HL-60 (cell line): ENCODE results near the gene TBC1D5.

Experiments used
- DNase-seq, 2 experiments: peaks; one replicate each; pipeline ENCODE4 v3.0.0-alpha.2; 2010 to 2020; ENCODE audit warnings: low read depth in 1 of 2, low spot score in 1 of 2
- H3K27ac ChIP-seq: fragments of 250-450 bp; sonication (Bioruptor Pico); replicated peaks from 2 replicates; pipeline ENCODE4 v1.5.1; 2020; ENCODE audit warnings: mild to moderate bottlenecking, moderate library complexity
- H3K27me3 ChIP-seq: fragments of 250-450 bp; sonication (Bioruptor Pico); 2 replicates; pipeline ENCODE4 v1.5.1; 2021; ENCODE audit warnings: mild to moderate bottlenecking, moderate library complexity; ENCODE audit not compliant: insufficient read depth, poor library complexity, severe bottlenecking
- H3K4me3 ChIP-seq: replicated peaks from 2 replicates; pipeline ENCODE4 v1.5.1; 2011; ENCODE audit warnings: mild to moderate bottlenecking, control low read depth, low read length; ENCODE audit not compliant: insufficient read depth
- GABPA ChIP-seq: IDR thresholded peaks from 2 replicates; pipeline ENCODE4 v1.6.1; 2012; ENCODE audit warnings: low read depth
- POLR2AphosphoS5 ChIP-seq: IDR thresholded peaks from 2 replicates; pipeline ENCODE4 v1.6.1; 2012; ENCODE audit warnings: low read depth
- SPI1 ChIP-seq: IDR thresholded peaks from 2 replicates; pipeline ENCODE4 v1.6.1; 2012; ENCODE audit warnings: low read depth, mild to moderate bottlenecking, borderline replicate concordance
- TF ChIP-seq, protein P1 (sequence below): IDR thresholded peaks from 2 replicates; pipeline ENCODE4 v1.6.1; 2012; ENCODE audit warnings: low read depth; ENCODE audit not compliant: insufficient replicate concordance
- TF ChIP-seq, protein P2 (sequence below): IDR thresholded peaks from one replicate; pipeline ENCODE4 v1.5.1; 2011; ENCODE audit warnings: low read length, control low read depth, inconsistent platforms; ENCODE audit not compliant: insufficient read depth

The TBC1D5 gene

DNA sequence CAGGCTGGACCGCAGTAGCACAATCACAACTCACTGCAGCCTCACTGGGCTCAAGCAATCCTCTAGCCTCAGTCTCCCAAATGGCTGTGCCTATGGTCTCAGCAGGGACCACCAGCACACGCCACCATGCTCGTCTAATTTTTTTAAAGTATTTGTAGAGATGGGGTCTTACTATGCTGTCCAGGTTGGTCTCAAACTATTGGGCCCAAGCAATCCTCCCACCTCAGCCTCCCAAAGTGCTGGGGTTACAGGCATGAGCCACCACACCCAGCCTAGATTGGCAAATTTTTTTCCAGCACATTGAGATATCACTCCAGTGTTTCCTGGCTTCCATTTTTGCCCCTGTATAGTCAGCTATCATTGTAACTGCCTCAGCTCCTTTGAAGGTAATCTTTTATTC is 18.3 kb downstream of the TBC1D5 start:
- TF ChIP-seq, protein P1, sequence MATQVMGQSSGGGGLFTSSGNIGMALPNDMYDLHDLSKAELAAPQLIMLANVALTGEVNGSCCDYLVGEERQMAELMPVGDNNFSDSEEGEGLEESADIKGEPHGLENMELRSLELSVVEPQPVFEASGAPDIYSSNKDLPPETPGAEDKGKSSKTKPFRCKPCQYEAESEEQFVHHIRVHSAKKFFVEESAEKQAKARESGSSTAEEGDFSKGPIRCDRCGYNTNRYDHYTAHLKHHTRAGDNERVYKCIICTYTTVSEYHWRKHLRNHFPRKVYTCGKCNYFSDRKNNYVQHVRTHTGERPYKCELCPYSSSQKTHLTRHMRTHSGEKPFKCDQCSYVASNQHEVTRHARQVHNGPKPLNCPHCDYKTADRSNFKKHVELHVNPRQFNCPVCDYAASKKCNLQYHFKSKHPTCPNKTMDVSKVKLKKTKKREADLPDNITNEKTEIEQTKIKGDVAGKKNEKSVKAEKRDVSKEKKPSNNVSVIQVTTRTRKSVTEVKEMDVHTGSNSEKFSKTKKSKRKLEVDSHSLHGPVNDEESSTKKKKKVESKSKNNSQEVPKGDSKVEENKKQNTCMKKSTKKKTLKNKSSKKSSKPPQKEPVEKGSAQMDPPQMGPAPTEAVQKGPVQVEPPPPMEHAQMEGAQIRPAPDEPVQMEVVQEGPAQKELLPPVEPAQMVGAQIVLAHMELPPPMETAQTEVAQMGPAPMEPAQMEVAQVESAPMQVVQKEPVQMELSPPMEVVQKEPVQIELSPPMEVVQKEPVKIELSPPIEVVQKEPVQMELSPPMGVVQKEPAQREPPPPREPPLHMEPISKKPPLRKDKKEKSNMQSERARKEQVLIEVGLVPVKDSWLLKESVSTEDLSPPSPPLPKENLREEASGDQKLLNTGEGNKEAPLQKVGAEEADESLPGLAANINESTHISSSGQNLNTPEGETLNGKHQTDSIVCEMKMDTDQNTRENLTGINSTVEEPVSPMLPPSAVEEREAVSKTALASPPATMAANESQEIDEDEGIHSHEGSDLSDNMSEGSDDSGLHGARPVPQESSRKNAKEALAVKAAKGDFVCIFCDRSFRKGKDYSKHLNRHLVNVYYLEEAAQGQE = no peak
- no peak for TF ChIP-seq POLR2AphosphoS5
- TF ChIP-seq, protein P2, sequence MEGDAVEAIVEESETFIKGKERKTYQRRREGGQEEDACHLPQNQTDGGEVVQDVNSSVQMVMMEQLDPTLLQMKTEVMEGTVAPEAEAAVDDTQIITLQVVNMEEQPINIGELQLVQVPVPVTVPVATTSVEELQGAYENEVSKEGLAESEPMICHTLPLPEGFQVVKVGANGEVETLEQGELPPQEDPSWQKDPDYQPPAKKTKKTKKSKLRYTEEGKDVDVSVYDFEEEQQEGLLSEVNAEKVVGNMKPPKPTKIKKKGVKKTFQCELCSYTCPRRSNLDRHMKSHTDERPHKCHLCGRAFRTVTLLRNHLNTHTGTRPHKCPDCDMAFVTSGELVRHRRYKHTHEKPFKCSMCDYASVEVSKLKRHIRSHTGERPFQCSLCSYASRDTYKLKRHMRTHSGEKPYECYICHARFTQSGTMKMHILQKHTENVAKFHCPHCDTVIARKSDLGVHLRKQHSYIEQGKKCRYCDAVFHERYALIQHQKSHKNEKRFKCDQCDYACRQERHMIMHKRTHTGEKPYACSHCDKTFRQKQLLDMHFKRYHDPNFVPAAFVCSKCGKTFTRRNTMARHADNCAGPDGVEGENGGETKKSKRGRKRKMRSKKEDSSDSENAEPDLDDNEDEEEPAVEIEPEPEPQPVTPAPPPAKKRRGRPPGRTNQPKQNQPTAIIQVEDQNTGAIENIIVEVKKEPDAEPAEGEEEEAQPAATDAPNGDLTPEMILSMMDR = no peak
- TF ChIP-seq SPI1 = no peak
- no peak for TF ChIP-seq GABPA
- Histone ChIP-seq H3K27ac (no peak overlapping the region), H3K27me3 (no peaks in the 10 kb centered on the region), H3K4me3 (no peak overlapping the region)
- no peak for DNase-seq

DNA sequence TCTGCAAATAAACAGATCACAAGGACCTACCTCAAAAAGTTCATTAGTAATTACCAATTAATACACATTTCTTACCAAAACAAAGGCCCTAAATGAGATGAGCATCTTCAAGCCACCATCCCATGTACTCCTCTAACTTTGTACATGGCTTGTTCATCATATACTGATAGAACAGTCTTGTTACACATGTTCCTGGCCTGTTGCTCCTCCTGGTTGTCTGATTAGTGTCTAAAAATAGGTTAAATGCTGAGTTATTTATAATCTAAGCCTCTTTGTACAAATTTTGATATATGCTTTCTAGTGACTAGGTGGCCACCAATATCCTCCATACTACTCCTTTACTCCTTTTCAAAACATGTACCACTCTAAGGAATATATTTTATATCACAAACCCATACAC is 25.0 kb downstream of the TBC1D5 start:
- no peak overlapping the region for H3K4me3 ChIP-seq
- no peak overlapping the region for H3K27ac ChIP-seq
- no peak for DNase-seq
- TF ChIP-seq POLR2AphosphoS5 = no peak
- TF ChIP-seq GABPA = no peak
- TF ChIP-seq, protein P2 = no peak
- no peaks in the 10 kb centered on the region for H3K27me3 ChIP-seq

DNA sequence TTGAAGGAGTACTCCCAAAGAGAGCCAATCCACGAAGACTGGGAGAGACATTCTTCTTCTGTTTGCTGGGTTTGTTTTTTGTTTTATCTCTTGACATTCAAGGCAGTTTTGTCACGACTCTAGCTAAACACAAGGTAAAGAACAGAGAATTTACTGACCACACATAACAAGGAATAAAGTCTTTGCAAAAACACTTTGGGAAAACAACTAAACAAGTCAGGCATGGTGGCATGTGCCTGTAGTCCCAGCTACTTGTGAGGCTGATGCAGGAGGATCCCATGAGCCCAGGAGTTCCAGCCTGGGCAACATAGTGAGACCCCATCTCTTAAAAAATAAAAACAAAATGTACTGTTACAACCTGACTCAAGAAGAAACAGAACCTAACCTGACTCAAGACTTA is 28.0 kb downstream of the TBC1D5 start:
- no peaks in the 10 kb centered on the region for H3K27me3 ChIP-seq
- H3K4me3 ChIP-seq = no peak overlapping the region
- no peak for DNase-seq
- TF ChIP-seq, protein P2 = no peak
- TF ChIP-seq POLR2AphosphoS5 (no peak), GABPA (no peak), SPI1 (no peak)
- TF ChIP-seq, protein P1 = no peak
- no peak overlapping the region for H3K27ac ChIP-seq

DNA sequence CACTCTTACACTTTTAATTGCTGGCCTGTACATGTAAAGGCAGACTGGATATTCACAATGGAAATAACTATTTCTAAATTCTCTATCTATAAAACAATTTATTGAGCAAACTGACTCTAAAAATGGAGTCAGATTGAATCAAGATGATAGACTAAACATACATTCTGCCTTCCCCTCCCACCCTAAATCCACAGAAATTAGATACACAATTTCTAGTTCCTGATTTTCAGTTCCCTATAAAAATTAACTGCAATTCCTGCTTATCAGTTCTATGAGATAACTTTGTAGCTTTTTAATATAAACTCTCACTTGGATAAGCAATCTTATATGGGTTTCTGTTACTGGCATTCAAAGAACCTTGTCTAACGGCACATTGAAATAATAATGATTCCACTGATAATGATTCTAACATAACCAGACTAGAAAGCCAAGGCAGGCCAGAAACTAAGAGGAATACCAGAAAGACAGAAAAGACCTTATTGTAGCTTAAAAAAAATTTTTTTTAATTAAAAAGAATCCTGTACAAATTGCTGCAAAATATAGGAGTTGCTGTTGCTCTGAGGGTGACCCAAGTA is 33.1 kb downstream of the TBC1D5 start:
- no peak overlapping the region for H3K4me3 ChIP-seq
- no peak for DNase-seq
- H3K27me3 ChIP-seq = no peaks in the 10 kb centered on the region
- no peak overlapping the region for H3K27ac ChIP-seq
- TF ChIP-seq GABPA (no peak), SPI1 (peak; percentile 38; the same call in 1 of the 2 replicates)
- TF ChIP-seq, protein P2 = no peak
